MM.1S (cell line): ENCODE results near the gene PACC1.

Experiments used
- EZH2phosphoT487 ChIP-seq: fragments of 300-600 bp; sonication (generic); IDR thresholded peaks from 2 replicates; pipeline ENCODE4 v1.6.1; 2018; ENCODE audit warnings: antibody characterized with exemption, low read length
- TF ChIP-seq, protein P1 (sequence below): fragments of 300-600 bp; sonication (generic); IDR thresholded peaks from 2 replicates; pipeline ENCODE4 v1.5.1; 2016; ENCODE audit warnings: antibody characterized with exemption, low read length, mixed read lengths

GRCh38 chr1:212463565-212464285 is 49.0 kb upstream of the PACC1 start:
- TF ChIP-seq, protein P1, sequence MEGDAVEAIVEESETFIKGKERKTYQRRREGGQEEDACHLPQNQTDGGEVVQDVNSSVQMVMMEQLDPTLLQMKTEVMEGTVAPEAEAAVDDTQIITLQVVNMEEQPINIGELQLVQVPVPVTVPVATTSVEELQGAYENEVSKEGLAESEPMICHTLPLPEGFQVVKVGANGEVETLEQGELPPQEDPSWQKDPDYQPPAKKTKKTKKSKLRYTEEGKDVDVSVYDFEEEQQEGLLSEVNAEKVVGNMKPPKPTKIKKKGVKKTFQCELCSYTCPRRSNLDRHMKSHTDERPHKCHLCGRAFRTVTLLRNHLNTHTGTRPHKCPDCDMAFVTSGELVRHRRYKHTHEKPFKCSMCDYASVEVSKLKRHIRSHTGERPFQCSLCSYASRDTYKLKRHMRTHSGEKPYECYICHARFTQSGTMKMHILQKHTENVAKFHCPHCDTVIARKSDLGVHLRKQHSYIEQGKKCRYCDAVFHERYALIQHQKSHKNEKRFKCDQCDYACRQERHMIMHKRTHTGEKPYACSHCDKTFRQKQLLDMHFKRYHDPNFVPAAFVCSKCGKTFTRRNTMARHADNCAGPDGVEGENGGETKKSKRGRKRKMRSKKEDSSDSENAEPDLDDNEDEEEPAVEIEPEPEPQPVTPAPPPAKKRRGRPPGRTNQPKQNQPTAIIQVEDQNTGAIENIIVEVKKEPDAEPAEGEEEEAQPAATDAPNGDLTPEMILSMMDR = no peak
- TF ChIP-seq EZH2phosphoT487 = no peak
